Hepatocyte (in vitro differentiated cells): ENCODE measurements around the gene LTB4R2.

Source experiments
- EZH2 ChIP-seq: fragments of 200-600 bp; sonication (generic); IDR thresholded peaks from 2 replicates; pipeline ENCODE4 v1.6.1; 2016; ENCODE audit warnings: antibody characterized with exemption, mild to moderate bottlenecking, borderline replicate concordance
- EZH2phosphoT487 ChIP-seq: fragments of 200-600 bp; sonication (generic); IDR thresholded peaks from one replicate; pipeline ENCODE4 v1.6.1; 2018; ENCODE audit warnings: antibody characterized with exemption, mild to moderate bottlenecking, low read depth, moderate library complexity; ENCODE audit not compliant: unreplicated experiment, severe bottlenecking
- TF ChIP-seq, protein P1 (sequence below): fragments of 200-600 bp; sonication (generic); IDR thresholded peaks from 2 replicates; pipeline ENCODE4 v1.5.1; 2016; ENCODE audit warnings: antibody characterized with exemption, mild to moderate bottlenecking; ENCODE audit not compliant: poor library complexity

DNA sequence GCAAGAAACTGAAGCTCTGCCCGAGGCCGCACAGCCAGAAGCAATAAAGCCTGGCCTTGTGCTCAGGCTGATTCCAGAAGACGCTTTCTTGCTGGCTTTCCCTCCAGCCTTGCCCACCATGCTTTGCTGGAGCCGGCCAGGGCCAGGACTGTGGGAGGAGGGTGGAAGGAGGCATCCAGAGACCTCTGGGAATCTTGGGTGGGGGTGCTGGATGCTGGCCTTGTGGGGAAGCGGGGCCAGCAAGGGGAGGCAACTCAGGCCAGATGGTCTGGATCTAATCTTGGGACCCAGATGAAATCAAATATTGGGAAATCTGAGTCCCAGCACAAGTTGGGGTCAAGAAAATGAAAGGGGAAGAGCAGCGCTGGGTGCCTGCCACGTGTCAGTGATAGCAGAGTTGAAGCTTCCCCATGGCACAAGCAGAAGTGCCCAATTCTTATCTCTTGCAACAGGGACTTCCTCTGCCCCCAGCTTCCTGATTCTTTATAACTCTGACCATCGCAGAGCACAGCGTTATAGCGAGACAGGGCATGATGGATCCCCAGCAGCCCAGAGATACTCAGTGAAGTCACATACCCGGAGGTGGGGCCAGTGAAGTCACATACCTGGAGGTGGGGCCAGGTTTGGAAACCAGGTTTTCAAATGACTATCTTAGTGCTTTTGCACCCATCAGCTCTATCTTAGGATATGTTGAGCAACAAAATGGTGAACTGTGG is 32.2 kb upstream of the LTB4R2 start:
- TF ChIP-seq, protein P1, sequence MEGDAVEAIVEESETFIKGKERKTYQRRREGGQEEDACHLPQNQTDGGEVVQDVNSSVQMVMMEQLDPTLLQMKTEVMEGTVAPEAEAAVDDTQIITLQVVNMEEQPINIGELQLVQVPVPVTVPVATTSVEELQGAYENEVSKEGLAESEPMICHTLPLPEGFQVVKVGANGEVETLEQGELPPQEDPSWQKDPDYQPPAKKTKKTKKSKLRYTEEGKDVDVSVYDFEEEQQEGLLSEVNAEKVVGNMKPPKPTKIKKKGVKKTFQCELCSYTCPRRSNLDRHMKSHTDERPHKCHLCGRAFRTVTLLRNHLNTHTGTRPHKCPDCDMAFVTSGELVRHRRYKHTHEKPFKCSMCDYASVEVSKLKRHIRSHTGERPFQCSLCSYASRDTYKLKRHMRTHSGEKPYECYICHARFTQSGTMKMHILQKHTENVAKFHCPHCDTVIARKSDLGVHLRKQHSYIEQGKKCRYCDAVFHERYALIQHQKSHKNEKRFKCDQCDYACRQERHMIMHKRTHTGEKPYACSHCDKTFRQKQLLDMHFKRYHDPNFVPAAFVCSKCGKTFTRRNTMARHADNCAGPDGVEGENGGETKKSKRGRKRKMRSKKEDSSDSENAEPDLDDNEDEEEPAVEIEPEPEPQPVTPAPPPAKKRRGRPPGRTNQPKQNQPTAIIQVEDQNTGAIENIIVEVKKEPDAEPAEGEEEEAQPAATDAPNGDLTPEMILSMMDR: no peak
- TF ChIP-seq EZH2 (no peak), EZH2phosphoT487 (no peak)
